OCI-M2 (cell line): ENCODE data around the gene CXXC1.
"Not testable (repeated sequence)": the region's sequence is repeated elsewhere in the genome, so short reads cannot be mapped to it uniquely, and the experiment has no call there.

Experiments used
- DNase-seq: peaks from one replicate; lab custom pipeline; 2025; ENCODE audit not compliant: unreplicated experiment; lab: John Stamatoyannopoulos, UW

Gene CXXC1

DNA sequence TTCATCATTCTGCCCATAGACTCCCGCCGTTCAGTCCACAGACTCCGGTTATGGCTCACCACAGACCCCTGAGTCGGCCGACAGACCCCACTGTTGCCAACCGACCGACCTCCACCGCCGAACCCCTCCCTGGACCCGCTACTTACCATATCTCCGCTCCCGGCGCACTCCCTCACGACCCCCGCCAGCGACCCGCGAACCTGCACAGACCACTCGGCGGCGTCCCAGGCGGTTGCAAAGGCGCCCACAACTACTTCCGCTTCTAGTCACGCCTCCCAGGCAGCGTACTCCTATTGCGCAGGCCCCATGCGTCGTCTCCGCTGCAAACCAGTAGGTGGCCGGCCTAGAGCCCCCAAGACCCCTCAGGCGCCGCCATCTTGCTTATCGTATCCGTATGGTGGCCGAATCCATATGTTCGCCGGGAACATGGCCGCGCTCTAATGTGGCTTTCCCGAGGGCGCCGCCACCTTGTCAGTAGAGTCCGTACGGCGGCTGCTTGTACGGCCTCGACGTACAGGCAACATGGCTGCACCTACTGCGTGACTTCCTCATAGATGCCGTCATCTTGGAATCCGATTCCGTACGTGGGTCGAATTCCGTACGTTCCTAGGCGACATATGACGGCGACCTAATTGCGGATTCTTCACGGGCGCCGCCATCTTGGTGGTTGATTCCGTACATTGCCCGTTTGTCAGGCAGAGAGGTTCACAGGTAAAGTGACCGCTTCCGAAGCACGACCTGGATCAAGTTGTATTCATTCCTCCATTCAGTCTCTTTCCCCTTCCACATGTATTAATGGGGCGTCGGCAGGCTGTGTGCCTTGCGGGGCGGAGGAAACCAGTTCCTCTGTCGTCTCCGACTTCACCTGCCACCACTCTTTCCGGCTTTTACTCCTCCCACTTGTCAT, at the start of gene CXXC1:
TSS of gene CXXC1 (minus strand) at position 252 of the 907 bp plus-strand sequence. CDS start at position 149, 103 bp downstream.
- DNase-seq: peak; percentile 92

DNA sequence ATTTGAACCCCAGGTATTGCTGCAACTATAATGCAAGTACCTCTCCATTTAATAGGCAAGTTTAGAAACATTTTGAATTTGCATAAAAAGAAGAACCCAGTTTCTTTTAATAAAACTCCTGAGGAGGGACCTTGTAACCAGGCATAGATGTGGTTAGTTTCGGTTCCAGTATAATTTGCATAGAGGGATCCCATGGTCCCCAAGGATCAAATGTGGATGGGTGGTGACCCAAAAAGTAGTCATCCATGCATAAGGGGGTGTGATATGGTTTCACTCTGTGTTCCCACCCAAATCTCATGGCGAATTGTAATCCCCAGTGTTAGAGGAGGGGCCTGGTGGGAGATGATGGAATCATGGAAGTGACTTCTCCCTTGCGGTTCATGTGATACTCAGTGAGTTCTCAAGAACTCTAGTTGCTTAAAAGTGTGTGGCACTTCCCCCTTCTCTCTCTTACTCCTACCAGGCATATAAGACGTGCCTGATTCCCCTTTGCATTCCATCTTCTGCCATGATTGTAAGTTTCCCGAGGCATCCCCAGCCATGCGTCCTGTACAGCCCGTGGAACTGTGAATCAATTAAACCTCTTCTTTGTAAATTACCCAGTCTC, 47.2 kb upstream of the CXXC1 start:
- no peak for DNase-seq

DNA sequence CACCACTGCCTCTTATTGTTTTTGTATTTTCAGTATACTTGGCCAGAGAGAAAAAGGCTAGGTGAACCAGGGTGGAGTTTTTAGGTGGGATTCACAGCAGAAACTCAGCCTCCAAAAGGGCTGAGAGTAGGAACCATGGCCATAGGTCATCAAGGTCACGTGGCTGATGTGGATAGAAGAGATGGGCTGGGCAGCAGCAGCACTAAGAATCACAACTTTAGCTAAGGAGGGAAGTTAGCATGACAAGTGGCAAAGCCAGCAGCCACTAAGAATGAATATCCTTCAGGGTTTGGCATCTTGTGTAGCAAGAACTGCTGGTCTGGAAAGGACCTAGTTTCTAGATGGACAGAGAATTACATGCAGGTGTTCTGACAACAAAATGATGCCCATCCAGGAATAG, 44.2 kb upstream of the CXXC1 start:
- no peak for DNase-seq

DNA sequence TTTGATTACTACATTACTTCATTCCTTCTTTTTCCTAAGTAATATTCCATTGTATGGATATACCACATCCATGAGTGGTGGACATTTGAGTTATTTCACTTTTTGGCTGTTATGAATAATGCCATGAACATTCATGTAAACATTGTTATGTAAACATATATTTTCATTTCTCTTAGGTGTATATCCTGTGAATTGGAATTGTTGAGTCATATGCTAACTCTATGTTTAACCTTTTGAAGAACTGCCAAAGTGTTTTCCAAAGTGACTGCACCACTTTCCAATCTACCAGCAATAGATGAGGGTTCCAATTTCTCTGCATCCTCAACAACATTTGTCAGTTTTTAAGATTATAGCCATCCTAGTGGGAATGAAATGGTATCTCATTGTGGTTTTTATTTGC, 42.7 kb upstream of the CXXC1 start:
- no peak for DNase-seq

DNA sequence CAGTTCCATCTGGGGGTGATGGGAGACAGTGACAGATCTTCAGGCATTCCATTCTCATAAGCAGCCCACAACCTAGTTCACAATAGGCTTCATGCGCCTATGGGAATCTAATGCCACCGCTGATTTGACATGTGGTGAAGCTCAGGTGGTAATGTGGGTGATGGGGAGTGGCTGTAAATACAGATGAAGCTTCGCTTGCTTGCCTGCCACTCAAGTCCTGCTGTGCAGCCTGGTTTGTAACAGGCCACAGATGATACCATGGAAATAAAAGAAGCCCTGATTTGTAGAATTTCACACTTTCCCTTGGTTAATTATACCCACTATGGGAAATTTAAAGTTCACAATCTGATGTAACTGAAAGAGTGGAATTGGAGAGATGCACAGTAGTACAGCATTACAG, 40.5 kb upstream of the CXXC1 start:
- no peak for DNase-seq

DNA sequence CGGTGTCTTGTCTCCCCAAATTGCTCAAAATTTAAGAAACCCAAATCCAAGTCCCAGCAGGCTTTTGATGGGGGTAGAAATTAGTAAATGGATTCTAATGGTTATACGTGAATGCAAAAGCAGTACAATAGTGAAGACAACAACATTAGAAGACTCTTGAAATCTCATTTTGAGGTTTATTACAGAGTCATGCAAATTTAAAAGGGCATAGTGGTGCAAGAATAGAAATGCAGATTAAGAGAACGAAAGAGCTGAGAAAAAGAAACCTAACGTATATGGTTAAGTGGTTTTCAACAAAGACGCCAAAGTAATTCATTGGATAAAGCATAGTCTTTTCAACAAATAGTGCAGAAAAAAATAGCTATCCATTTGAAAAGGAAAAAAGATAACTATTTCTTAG, 33.2 kb upstream of the CXXC1 start:
- DNase-seq: no peak

DNA sequence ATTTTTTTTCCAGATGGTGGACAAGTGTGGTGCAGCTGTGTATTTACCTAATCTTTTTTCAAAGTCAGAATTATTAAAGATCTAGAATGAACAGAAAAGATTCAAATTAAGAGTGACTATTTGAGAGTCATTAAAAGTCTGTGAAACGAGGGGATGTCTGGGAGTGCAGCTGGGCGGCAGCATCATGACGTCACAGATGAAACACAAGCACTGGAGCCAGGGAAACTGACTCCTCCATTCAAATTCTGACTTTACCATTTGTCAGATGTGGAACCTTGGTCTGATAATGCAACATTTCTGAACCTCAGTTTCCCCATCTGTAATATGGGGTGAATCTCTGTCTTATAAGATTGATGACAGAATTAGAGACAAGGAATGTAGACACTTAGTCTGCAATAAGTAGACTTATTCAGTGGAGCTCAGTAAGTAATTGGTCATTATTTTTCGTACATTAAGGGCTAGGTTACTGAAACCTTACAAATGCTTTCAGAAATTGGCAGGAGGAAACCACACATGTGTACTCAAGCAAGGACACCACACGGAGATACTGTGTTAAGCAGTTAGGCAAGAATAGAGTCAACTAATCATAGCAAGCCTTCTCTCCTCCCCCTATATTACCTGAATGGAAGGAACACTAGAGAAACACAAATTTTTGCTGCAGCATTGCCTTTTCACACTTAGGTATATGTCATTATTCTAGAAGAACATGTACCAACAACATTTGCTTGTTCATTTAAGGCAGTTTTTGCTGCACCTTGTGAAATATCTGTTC, 27.8 kb upstream of the CXXC1 start:
- no peak for DNase-seq

DNA sequence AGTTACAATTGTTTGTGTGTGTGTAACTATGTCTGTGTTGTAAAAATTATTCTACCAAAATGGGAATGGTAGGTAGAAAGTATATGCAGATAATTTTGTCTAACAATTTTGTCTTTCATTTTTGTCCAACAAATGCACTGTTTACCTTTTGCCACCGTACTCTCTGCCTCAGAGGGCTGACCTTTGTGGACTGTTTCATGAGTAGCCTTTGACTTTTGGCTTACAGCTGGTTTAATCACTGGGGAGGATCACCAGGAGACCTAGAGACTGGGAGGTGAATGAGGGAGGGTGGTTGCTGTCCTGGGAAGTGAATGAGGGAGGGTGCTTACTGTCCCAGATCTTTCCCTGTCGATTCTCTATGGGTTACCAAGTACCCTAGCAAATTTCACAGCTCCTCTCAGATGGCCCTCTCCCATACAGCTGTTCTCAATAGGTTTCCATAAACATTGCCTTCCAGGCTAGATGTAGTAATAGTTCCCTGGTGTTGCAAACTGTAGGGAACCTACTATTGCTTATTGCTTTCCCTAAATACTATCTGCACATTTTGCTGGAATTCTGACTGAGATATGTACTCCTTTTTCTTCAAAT, 26.5 kb upstream of the CXXC1 start:
- DNase-seq: no peak

DNA sequence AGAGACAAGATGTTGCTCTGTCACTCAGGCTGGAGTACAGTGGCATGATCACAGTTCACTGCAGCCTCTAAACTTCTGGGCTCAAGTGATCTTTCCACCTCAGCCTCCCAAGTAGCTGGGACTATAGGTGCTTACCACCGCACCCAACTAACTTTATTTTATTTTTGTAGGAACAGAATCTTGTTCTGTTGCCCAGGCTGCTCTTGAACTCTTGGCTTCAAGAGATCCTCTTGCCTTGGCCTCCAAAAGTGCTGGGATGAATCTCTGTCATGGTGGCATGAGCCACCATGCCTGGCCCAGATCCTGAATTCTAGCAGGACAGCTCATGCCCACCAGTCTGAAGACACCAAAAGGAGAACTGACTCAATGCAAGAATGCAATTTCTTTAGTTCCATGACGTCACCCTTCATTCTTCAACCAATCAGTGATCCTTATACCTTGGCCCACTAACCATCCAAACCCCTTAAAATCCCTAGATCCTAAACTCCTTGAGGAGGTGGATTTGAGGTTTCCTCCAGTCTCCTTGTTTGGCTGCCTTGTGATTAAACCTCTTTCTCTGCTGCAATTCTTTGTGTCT, 25.6 kb upstream of the CXXC1 start:
- DNase-seq: no peak

DNA sequence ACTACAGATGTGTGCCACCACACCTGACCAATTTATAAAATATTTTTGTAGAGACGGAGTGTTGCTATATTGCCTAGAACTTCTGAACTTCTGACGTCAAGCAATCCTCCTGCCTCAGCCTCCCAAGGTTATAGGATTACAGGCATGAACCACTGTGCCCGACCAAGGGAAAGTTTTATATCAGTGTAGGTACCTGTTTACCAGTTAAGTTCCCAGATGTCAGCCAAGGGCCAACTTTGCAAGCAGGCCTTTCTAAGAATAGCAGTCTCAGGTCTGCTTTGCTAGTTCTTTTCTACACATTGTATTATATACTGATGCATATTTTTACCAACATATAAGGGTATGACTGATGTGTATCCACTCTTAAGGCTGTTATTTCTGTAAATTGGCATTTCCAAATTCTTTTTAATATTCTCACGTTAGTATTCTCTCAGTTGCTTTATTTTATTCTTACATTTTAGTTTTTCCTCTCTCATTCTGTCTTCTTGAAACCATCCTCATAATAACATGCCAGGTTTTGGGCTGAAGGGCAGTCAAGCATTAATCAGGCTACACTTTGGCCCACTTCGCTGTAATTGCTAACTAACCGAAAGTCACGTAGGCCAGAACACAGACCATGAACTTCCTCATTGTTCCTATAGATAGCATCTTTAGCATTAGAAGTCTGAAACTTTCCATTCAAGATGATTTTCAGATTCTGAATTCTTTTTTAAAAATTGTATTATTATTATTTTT, 25.0 kb upstream of the CXXC1 start:
- DNase-seq: no peak

DNA sequence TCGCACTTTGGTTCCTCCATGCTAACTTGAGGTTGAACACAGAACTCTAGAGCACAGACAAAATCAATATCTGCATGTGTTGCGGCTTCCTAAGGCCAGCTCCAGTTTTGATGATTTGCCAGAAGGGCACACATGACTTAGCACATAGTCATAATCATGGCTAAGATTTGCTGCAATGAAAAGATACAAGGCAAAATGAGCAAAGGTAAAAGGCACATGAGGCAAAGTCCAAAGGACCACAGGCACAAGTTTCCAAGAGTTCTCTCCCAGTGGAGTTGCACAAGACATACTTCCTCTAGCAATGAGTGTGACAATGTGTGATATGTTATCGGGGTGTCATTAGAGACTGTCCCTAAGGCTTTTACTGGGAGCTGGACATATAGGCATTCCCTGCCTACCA, 24.2 kb upstream of the CXXC1 start:
- no peak for DNase-seq

DNA sequence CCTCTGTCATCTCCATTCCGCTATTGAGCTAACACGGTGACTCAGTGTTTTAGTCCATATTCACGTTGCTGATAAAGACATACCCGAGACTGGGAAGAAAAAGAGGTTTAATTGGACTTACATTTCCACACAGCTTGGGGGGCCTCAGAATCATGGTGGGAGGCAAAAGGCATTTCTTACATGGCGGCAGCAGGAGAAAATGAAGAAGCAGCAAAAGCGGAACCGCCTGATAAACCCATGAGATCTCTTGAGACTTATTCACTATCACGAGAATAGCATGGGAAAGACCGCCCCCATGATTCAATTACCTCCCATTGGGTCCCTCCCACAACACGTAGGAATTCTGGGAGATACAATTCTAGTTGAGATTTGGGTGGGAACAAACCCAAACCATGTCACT, 22.6 kb upstream of the CXXC1 start:
- DNase-seq: no peak

DNA sequence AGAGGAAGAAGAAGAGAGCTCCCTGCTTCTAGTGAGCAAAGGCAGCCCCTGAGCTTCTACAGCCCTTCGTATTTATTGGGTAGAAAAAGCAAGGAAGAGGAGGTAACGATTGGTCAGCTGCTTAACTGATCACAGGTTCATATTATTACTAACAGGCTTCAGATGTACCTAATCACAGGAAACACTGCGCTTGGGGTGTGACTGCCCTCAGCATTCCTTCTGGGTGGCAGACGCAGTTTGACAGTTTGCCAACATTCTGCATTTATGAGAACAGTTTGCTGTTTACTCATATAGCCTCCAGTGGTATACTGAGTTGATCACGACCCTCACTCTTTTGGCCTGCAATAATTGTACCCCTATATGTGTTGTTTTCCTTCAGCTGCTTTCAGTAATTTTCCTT, 21.4 kb upstream of the CXXC1 start:
- DNase-seq: not testable (repeated sequence)

DNA sequence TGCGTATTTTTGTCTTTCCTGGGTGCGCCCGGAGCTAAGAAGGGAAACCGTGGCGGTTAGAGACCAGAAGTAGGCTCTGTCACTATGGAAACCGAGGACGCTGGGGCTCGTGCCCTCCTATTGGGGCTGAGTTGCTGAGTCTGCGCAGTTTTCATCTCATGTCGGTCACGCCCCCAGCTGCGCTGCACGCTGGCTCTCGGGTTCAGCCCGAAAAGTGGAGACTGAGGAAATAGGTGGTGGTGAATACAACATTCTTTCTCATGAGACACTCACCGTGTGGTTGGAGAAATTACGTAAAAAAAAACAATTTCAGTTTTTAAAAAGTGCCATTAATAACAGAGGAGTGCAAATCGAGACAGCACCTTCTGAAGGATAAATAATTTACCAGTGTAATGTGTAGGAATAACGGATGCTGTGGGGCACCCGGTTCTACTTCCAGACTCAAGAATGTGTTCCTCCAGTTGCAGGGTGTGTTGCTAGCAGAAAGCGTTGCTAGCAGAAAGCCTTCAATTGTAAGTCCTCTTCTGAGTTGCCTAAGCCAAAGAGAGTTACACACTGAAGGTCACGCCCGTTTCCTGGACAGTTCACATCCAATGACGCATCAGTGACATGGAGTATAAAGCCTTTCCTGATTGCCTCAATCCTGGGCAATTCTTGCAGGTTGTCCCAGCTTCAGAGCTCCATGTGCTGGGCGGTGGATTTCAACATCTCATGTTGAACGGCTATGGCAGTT, 20.4 kb upstream of the CXXC1 start:
- peak; percentile 71 for DNase-seq

DNA sequence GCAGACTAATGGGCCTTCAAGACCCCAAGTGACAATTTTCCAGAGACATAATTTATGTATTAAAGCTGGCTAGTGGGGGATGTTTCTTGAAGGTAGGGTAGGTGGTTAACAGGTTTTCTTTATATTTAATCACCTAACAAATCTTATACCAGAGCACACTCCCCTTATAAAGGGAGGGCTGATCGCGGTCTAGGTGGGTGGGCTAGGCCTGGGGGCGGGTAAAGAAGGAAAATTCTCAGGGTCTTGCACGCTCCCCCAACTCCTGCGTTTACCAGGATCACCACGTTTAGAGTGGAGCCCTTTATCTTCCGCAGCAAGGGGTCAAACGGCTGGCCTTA, 19.9 kb upstream of the CXXC1 start:
- DNase-seq: no peak

DNA sequence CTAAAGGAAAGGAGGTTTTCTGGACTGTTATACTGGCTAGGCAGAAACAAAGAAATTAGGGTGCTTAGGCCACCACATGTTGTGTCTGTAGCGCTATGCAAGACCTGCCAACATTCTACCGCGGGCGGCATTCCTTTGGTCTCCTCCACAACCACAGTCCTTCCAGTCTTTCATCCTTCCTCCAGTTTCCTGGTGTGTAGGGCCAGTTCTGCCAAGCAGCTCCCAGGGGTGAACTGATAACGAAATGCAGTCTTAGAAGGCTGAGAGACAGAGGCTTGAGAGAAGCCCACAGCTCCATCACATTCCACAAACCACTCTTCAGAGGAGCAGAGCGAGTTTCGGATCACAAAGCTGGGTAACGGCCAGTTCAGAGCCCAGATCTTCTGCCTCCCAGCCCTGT, 19.5 kb upstream of the CXXC1 start:
- no peak for DNase-seq

DNA sequence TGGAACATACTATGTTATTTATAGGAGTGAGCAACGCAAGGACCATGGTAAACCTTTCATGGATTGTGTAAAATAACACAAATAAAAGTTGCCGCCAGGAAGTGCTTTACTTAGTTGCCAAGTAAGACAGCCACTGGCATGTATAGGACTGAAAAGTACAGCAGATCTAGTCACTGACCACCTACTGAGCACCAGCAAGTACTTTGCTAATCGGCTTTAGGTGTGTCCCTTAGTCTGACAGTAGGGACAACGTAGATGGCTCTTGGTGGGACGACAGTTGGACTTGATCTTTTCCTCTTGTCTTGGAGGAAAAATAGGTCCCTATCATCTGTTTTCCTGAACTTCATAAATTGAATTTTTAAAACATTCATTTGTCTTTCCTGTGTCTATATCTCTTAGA, 13.6 kb upstream of the CXXC1 start:
- no peak for DNase-seq

DNA sequence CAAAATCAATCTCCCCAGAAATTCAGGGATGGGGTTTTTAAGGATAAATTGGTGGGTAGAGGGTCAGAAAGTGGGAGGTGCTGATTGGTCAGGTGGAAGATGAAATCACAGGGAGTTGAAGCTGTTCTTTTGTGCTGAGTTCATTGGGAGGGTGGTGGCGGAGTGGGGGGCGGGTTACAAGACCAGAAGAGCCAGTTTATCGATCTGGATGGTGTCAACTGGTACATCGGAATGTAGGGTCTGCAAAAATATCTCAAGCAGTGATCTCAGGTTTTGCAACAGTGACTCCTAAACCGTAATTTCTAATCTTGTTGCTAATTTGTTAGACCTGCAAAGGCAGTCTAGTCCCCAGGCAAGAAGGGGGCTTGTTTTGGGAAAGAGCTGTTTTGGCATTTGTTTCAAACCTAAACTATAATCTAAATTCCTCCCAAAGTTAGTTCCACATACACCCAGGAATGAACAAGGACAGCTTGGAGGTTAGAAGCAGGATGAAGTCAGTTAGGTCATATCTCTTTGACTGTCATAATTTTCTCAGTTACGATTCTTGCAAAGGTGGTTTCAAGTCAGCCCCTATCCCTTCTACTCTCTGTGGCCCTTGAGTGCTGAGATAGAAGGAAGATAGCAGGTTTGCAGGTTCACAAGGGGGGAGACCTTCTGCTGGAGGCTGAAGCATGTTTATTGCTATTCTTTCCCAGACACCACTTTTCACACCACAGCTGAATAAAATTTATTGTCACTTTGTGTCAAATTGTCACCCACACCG, 12.3 kb upstream of the CXXC1 start:
- no peak for DNase-seq
